Activated naive CD4-positive, alpha-beta T cell treated with anti-CD3 and anti-CD28 coated beads, Interleukin-2, amount 50 U/mL, for 24 hours (primary cell): ENCODE measurements around the gene PKD1.
"Not testable (repeated sequence)": the region's sequence is repeated elsewhere in the genome, so short reads cannot be mapped to it uniquely, and the experiment has no call there.

Source experiments
- H3K27ac Mint-ChIP-seq: one replicate; pipeline ENCODE4 v1.8.0; 2021; ENCODE audit warnings: mild to moderate bottlenecking, mixed read lengths
- H3K27me3 Mint-ChIP-seq: one replicate; pipeline ENCODE4 v1.8.0; 2021; ENCODE audit warnings: mixed read lengths
- H3K36me3 Mint-ChIP-seq: one replicate; pipeline ENCODE4 v1.8.0; 2021; ENCODE audit warnings: mixed read lengths
- H3K4me1 Mint-ChIP-seq: one replicate; pipeline ENCODE4 v1.8.0; 2021; ENCODE audit warnings: mixed read lengths
- H3K4me3 Mint-ChIP-seq: one replicate; pipeline ENCODE4 v1.8.0; 2021; ENCODE audit warnings: mild to moderate bottlenecking, mixed read lengths
- H3K9me3 Mint-ChIP-seq: one replicate; pipeline ENCODE4 v1.8.0; 2021; ENCODE audit warnings: mixed read lengths

PKD1 gene

DNA sequence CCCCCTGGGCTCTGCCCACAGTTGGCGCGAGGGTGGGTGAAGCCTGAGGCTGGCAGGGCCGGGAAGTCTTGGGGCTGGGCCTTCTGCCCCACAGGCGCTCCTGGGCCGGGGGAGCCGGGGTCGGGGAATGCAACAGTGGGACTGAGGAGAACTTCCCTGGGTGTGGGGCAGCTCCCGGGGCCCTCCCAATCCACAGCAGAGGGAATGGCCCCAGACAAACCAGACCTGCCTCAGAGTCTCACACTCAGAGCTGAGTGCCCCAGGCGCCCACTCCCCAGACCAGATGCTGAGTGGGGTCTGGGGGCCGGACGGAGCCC, 11.4 kb downstream of the PKD1 start:
- not testable (repeated sequence) for H3K27ac Mint-ChIP-seq, H3K9me3 Mint-ChIP-seq, H3K4me3 Mint-ChIP-seq, H3K27me3 Mint-ChIP-seq, H3K36me3 Mint-ChIP-seq
- H3K4me1 Mint-ChIP-seq = peaks cover 32% of the 10 kb centered on the region

DNA sequence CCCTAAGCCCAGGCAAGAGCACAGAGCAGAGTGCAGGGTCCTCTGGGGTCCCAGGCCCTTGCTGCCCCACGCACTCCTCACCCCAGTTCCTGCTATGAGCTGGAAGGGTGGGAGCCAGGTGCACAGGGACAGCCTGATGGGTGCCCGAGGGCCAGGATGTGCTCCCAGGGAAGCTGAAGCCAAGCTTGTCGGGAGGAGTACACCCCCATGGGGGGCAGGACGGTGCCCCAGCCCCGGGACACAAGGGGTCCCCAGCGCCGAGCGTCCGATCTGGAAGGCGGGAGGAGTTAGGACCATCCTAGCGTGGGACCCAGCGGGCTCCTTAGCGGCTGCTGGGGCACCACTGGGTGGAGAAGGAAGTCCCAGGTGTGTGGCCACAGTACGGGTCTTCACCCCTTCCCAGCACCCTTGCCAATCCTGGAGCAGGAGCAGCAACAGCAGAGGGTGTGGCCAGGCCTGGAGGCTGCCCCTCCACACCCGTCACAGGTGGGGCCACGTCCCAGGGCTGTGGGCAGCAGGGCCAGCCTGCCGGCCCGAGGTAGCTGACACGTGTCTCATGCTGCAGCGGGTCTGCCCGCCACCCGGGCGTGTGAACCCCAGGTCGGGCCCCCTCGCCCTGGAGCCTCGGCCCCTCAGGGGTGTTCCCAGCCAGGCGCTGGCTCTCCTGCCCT, 11.9 kb downstream of the PKD1 start:
- not testable (repeated sequence) for H3K36me3 Mint-ChIP-seq, H3K27ac Mint-ChIP-seq, H3K27me3 Mint-ChIP-seq, H3K4me3 Mint-ChIP-seq, H3K9me3 Mint-ChIP-seq
- H3K4me1 Mint-ChIP-seq = peaks cover 32% of the 10 kb centered on the region

DNA sequence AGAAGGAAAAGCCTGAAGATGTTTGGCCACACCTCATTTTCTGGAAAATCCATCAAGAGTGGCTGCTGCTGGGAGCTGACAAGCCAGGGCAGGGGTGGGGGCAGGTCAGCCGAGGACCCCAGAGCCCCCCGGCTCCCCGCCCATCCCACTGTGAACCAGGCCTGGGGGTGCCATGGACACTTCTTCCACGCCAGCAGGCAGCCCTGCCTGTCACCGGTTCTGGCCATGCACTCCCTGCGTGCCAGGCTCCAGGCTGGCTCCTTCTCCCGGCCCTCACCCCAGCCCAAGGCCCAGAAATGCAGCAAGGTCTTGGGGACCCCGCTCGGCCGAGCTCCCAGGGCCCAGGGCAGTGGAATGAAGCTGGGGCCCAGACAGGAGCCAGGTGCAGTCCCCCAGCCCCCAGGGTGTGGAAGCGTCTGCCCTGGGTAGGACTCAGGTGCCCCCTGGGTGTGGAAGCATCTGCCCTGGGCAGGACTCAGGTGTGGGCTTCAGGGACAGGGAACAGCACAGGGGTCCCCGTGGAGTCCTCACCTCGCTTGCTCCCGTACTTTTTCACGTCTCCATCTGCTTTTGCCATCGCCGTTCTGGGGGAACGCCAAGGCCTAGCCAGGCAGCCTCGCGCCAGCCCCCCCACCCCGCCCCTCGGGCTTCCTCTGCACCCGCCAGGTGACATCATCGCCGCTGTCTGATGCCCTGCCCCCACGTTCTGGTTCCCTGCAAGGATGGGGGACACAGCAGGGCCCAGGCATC, 12.6 kb downstream of the PKD1 start:
- H3K9me3 Mint-ChIP-seq, H3K36me3 Mint-ChIP-seq, H3K27me3 Mint-ChIP-seq, H3K4me3 Mint-ChIP-seq, H3K27ac Mint-ChIP-seq: not testable (repeated sequence)
- H3K4me1 Mint-ChIP-seq = peaks cover 26% of the 10 kb centered on the region

GRCh38 chr16:2122429-2122828, 13.3 kb downstream of the PKD1 start:
- no peak overlapping the region for H3K4me3 Mint-ChIP-seq
- no peaks in the 10 kb centered on the region for H3K9me3 Mint-ChIP-seq
- H3K4me1 Mint-ChIP-seq = peaks cover 26% of the 10 kb centered on the region
- no peaks in the 10 kb centered on the region for H3K36me3 Mint-ChIP-seq
- H3K27ac Mint-ChIP-seq = no peak overlapping the region
- H3K27me3 Mint-ChIP-seq = no peaks in the 10 kb centered on the region

DNA sequence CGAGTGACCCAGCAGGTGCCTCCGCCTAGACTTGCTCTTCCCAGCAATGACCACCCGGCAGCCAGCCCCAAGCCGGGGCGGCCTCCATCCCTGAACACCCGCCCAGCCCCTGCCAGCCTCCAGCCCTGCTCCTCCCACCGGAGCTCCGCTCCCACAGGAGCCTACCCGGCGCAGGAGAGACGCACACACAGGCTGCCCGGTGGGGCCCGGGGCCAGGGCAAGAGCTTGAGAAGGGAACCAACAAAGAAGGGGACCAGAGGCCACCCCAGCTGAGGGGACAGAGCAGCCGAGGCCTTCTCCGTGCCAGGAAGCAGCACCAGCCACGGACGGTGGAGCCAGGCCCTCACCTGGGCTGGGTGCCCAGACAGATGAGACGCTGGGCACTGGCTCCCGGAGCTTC, 13.8 kb downstream of the PKD1 start:
- Mint-ChIP-seq H3K27me3 (no peaks in the 10 kb centered on the region), H3K27ac (no peak overlapping the region), H3K4me1 (peaks cover 22% of the 10 kb centered on the region), H3K4me3 (no peak overlapping the region), H3K9me3 (no peaks in the 10 kb centered on the region), H3K36me3 (no peaks in the 10 kb centered on the region)

- H3K27ac Mint-ChIP-seq, H3K27me3 Mint-ChIP-seq, H3K36me3 Mint-ChIP-seq, H3K9me3 Mint-ChIP-seq, H3K4me3 Mint-ChIP-seq: not testable (repeated sequence)
- H3K4me1 Mint-ChIP-seq = peaks cover 19% of the 10 kb centered on the region
Measured at GRCh38 chr16:2121325-2121724, 14.4 kb downstream of the PKD1 start.

DNA sequence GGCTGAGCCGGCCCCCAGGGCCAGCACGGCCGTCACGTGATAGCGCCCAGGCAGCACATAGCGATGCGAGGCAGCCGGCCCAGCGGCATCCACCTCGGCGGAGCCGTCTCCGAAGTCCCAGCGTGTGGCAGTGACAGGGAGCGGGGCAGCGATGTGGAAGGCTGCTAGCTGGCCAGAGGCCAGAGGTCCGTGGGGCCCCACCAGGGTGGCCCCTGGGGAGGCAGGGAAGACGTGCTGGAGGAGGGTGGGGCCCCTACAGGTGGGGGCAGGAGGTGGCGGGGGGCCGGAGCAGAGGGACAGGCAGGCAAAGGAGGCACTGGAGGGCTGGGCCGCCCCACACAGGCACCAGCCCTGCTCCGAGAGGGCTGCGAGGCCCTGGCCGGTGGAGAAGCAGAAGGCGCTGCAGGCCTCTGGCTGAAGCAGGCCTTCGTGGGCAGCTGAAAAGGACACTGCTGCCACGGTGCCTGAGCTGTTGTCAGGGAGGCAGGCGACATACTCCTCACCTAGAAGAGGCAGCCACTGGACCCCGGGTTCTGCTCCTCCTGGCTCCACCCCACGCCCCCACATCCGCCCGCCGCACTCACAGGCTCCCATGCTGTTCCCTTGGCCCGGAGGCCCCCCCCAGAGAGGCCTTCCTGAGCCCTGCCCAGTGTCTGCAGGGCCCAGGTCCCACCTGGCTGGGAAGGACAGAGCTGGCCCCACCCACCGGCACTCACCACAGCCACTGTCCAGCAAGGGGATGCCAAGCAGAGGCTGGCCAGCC, 17.6 kb downstream of the PKD1 start:
- peaks cover 14% of the 10 kb centered on the region for H3K4me1 Mint-ChIP-seq
- H3K27ac Mint-ChIP-seq, H3K27me3 Mint-ChIP-seq, H3K9me3 Mint-ChIP-seq, H3K36me3 Mint-ChIP-seq, H3K4me3 Mint-ChIP-seq: not testable (repeated sequence)

DNA sequence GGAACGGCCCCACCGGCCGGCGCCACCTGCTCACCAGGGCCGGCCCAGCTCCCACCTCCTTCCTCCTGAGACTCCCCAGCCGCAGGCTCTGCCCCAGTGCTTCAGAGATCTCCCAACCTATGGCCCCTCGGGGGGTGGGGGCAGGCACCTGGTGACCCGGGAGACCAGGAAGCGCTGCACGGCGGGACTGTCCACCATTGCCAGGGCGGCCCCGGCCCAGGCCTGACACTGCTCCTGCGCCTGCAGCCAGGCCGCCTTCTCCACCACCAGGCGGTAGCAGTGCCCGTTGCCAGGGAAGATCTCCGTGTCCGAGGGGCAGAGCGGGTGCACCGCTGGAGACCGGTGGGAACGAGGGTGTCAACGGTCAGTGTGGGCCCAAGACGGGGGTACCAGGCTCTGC, 18.4 kb downstream of the PKD1 start:
- H3K4me1 Mint-ChIP-seq = peaks cover 14% of the 10 kb centered on the region
- H3K4me3 Mint-ChIP-seq, H3K27me3 Mint-ChIP-seq, H3K27ac Mint-ChIP-seq, H3K9me3 Mint-ChIP-seq, H3K36me3 Mint-ChIP-seq: not testable (repeated sequence)

DNA sequence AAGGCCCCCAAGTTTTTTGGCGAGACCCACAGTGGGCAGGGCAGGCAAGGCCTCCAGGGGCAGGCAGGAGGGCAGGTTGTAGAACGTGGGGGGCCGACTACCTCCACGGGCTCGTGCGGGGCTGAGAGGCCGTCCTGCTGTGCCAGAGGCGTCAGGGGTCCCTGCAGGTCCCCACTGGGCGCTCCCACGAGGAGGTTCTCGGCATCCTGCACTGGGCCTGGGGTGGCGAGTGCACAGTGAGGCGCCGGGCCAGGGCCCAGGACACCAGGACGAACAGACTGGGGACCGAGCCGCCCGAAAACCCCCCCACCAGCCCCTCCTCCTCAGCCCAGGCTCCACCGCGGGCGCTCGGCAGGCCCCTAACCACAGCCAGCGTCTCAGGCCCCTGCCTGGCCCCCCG, 19.3 kb downstream of the PKD1 start:
- H3K9me3 Mint-ChIP-seq, H3K4me3 Mint-ChIP-seq, H3K36me3 Mint-ChIP-seq: not testable (repeated sequence)

DNA sequence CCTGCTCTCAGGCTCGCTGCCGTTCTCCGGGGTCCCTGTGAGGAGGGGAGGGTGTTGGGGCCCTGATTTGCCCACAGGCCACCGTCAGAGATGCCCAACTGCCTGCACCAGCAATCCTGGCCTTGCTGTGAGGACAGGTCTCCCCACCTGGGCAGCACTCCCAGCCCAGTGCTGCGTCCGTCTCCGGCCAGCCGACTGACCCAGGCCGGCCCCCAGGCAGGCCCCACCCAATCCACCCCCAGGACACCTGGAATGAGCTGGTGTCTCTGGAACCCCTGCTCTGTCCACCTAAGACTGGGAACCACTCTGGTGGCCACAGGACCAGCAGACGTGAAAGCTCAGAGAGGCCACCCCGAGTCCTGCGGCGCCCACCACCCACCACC, 20.1 kb downstream of the PKD1 start:
- no peak overlapping the region for H3K4me3 Mint-ChIP-seq
- H3K9me3 Mint-ChIP-seq = no peaks in the 10 kb centered on the region
- H3K4me1 Mint-ChIP-seq = peaks cover 3% of the 10 kb centered on the region
- no peak overlapping the region for H3K27ac Mint-ChIP-seq
- H3K27me3 Mint-ChIP-seq = no peaks in the 10 kb centered on the region
- H3K36me3 Mint-ChIP-seq = no peaks in the 10 kb centered on the region

More for the DNA sequence above, 19.3 kb downstream of the PKD1 start:
- H3K27me3 Mint-ChIP-seq, H3K27ac Mint-ChIP-seq, H3K4me1 Mint-ChIP-seq: not testable (repeated sequence)

DNA sequence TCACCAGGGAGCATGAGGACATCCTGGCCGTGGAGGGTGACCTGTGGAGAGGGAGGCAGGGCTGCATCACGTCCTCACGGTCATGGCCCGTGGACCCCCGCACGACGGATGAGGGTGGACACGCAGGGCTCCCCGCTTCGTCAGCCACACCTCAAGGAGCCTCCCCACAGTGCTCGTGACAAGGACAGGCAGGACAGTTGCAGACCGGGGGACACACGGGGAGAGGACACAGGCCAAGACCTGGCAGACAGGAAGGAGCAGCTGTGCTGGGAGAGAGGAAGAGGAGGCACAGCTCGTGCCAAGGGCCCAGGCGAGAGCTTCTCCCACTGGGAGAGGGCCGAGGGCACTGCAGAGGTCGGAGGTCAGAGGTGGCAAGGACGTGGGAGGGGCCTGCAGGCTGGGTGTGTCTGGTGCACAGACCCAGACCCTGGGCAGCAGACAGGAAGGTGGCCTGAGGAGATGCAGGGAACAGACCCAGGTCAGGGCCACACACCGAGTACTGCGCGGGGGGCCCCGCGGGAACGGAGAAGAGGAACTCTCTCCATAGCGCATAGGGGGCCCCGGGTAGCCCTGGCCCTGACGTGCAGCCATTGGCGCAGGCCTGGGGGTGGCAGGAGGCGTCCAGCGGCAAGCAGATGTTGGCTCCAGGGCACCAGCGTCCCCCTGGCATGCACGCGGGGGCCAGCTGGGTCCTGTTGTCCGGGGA, 20.7 kb downstream of the PKD1 start:
- not testable (repeated sequence) for H3K4me3 Mint-ChIP-seq, H3K27ac Mint-ChIP-seq, H3K4me1 Mint-ChIP-seq, H3K27me3 Mint-ChIP-seq, H3K36me3 Mint-ChIP-seq, H3K9me3 Mint-ChIP-seq

- not testable (repeated sequence) for H3K36me3 Mint-ChIP-seq, H3K9me3 Mint-ChIP-seq, H3K27ac Mint-ChIP-seq, H3K4me1 Mint-ChIP-seq, H3K4me3 Mint-ChIP-seq, H3K27me3 Mint-ChIP-seq
Measured at GRCh38 chr16:2114225-2114624, 21.5 kb downstream of the PKD1 start.

GRCh38 chr16:2112539-2113106, 23.1 kb downstream of the PKD1 start:
- H3K27me3 Mint-ChIP-seq, H3K36me3 Mint-ChIP-seq, H3K27ac Mint-ChIP-seq, H3K9me3 Mint-ChIP-seq, H3K4me1 Mint-ChIP-seq, H3K4me3 Mint-ChIP-seq: not testable (repeated sequence)

DNA sequence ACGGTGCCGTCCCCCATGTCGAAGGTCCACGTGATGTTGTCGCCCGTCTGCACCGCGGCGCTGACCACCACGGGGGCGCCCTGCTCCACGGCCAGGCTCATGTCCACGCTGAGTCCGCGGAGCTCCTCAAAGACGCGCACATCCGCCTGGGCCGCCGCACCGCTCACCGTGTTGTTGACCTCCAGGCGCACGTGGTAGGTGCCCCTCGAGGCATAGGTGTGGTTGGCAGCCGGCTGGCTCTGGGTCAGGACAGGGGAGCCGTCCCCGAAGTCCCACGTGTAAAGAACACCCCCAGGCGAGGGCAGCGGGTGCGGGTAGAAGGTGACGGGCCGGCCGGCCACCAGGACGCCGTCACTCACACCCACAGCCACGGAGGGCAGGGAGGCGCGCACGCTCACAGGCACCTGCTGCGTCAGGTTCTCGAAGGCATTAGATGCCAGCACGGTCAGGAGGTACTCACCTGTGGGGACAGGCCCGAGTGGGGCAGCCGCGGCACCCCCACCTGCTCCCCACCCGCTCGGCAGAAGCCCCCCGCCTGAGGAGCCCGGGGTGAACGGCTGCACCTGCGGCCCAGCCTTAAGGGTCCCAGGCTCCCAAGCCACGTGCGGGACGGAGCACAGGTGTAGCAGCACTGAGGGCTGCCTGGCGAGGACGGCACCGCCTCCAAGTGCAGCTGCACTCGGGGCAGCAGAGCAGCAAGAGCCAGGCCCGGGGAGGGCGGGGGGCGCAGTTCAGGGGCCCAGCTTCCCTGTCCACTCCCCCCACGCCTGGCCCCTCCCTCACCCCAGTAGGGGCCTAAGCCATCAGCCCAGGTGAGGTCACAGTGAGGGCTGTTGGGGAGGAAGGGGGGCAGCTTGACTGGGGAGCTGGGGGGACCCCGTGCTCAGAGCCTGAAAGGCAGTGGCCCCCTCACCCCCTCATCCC, 24.0 kb downstream of the PKD1 start:
- H3K27ac Mint-ChIP-seq, H3K4me3 Mint-ChIP-seq, H3K27me3 Mint-ChIP-seq, H3K36me3 Mint-ChIP-seq, H3K9me3 Mint-ChIP-seq, H3K4me1 Mint-ChIP-seq: not testable (repeated sequence)

DNA sequence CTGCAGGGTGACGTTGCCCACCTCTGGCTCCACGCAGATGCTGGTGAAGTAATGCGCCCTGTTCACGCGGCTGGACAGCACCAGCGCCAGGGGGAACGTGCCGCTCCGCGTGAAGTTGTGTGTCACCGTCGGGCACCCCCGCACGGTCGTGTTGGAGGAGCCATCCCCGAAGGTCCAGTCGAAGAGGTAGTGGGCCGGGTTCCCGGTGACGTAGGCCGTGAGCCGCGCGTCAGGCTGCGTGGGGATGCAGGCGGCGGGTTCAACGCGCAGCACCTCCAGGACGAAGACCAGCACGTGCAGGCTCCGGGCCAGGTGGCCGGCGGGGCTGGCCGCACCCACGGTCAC, 24.7 kb downstream of the PKD1 start:
- H3K4me3 Mint-ChIP-seq, H3K4me1 Mint-ChIP-seq, H3K9me3 Mint-ChIP-seq, H3K36me3 Mint-ChIP-seq, H3K27me3 Mint-ChIP-seq, H3K27ac Mint-ChIP-seq: not testable (repeated sequence)
